ENCODE results near the gene C1orf50. TPM values are rescaled to one million over a fixed set of nuclear protein-coding genes. Genes with fewer than 3 reads are reported as not detected.

C1orf50 gene
- total RNA-seq, 4 donors from 2014 or later, result 2.8 to 14.7 (median 5.4) TPM

DNA sequence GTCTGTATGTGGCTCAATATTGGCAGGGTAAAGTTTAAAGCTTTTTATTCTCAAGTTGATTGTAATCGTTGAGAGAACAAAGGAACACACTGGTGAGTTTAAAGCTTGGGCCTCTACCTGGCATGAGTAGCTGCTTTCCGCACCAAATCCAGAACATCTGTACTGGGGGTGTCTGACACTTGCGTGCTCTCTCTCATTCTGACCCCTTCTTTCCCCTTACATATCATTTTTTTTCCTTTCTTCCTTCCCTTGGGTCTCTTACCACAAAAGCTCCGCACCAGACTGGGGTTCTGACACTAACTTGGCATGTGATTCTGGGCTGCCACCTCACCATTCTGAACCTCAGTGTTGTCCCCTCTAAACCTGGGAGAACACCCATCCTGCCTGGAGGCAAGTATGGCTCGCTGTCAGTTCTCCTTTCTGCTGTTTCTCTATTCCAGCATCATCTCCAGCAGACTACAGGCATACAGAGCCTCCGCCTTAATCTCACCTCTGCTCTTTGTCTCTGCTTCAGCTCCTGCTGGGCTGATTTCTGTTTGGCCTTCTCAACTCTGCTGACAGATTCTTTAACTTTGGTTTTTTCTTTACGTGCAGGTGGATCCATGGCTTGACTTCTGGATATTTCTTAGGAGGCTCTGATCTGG, 49.0 kb downstream of the C1orf50 start:
- TF ChIP-seq POLR2A (IDR thresholded peaks at IDR 0.05), result no peak
- TF ChIP-seq, protein P1, sequence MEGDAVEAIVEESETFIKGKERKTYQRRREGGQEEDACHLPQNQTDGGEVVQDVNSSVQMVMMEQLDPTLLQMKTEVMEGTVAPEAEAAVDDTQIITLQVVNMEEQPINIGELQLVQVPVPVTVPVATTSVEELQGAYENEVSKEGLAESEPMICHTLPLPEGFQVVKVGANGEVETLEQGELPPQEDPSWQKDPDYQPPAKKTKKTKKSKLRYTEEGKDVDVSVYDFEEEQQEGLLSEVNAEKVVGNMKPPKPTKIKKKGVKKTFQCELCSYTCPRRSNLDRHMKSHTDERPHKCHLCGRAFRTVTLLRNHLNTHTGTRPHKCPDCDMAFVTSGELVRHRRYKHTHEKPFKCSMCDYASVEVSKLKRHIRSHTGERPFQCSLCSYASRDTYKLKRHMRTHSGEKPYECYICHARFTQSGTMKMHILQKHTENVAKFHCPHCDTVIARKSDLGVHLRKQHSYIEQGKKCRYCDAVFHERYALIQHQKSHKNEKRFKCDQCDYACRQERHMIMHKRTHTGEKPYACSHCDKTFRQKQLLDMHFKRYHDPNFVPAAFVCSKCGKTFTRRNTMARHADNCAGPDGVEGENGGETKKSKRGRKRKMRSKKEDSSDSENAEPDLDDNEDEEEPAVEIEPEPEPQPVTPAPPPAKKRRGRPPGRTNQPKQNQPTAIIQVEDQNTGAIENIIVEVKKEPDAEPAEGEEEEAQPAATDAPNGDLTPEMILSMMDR (IDR thresholded peaks at IDR 0.05 in 4 of 5, conservative IDR thresholded peaks at IDR 0.05 in 1 of 5), result no peak
- in situ Hi-C loops (cut with MboI; ENCODE audit: low sequenced_read_pairs in 4 of 4), result no loop called here
- Histone ChIP-seq H3K27ac (peak overlapping the region; percentile 88 to 100 (median 96)), H3K9me3 (no peaks in the 10 kb centered on the region), H3K4me3 (peak overlapping the region; percentile 65 to 95 (median 76)), H3K36me3 (no peaks in the 10 kb centered on the region), H3K27me3 (no peaks in the 10 kb centered on the region), H3K4me1 (peaks cover 0 to 20% of the 10 kb centered on the region in 2 donors)
- no peak for DNase-seq
- ATAC-seq, result peak; percentile 0 to 8
- intact Hi-C loops (cut with DNase I; ENCODE audit: low total_unique reads), result loop anchor here (2.0 to 10.0 kb wide), 2 partner anchors 109 to 353 kb away; partner anchors contain the start of gene CCDC30

DNA sequence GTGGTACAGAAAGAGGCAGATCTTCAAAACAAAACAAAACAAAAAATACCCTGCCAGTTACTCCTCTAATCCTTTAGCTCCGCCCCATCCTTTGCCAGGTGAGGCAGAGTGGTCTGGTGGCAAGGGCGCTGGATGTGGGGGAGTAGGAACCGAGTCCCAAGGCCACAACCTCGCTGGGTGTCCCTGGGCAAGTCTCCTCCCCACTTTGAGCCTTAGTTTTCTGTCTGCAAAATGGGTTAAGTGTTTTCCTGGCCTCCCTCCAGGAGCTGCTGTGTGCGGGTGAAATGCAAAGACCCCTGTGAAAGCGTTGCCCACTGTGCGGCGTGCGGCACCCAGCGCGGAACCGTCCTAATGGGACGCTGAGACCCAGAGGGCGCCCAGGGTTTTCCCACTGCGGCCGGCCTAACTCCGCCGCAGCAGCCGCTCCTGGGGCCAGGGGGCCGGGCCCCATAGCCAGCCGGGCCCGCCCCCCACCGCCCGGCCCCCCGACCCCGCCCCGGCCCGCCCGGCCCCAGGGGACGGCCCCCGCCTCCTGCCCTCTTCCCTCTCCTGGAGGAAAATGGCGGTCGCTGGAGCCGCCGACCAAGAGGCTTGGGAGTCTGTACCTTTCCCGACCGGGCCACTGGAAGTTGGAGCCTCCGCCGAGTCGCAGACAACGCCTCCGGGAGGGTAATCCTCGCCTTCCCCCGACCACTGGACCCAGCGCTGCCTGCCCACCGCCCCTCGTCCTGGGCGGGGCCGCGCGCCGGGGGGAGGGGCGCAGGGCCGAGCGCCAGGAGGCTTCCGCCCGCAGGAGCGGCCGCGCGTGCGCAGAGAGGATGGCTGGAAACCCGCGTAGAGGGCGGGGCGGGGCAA, 49.8 kb downstream of the C1orf50 start, which contains the start of the genes ERMAP and SVBP:
ERMAP (plus strand) TSS at position 538 of the 855 bp plus-strand sequence. CDS start 13,327 bp downstream, outside the sequence.
SVBP (minus strand) TSS at position 813 of the 855 bp plus-strand sequence. CDS start 853 bp downstream, outside the sequence.
- TF ChIP-seq, protein P1 (IDR thresholded peaks at IDR 0.05 in 4 of 5, conservative IDR thresholded peaks at IDR 0.05 in 1 of 5), result no peak
- TF ChIP-seq POLR2A (IDR thresholded peaks at IDR 0.05), result no peak

DNA sequence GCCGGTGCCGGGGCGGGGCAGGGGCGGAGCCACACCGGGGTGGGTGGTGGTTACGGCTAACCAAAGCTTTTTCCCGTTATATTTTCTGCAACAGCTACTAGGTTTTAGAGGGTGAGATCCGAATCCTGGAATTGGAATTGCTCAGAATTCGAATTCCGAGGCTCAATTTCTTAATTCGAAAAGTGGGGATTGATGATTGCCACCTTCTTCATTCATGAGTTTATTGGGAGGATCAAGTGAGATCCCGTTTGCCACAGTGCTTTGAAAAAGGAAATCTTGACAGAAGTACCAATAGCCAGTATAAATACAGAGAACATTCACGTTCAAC, 50.4 kb downstream of the C1orf50 start:
- peak in 1 of 2 donors; percentile 12 for ATAC-seq
- Histone ChIP-seq H3K9me3 (no peaks in the 10 kb centered on the region), H3K27ac (peak overlapping the region; percentile 88 to 100 (median 96)), H3K27me3 (no peaks in the 10 kb centered on the region), H3K4me3 (peak overlapping the region; percentile 65 to 95 (median 76)), H3K4me1 (peaks cover 8 to 24% of the 10 kb centered on the region in 2 donors), H3K36me3 (no peaks in the 10 kb centered on the region)
- no peak for TF ChIP-seq POLR2A (IDR thresholded peaks at IDR 0.05)
- TF ChIP-seq, protein P1 (IDR thresholded peaks at IDR 0.05 in 4 of 5, conservative IDR thresholded peaks at IDR 0.05 in 1 of 5), result no peak
- DNase-seq, result no peak
- in situ Hi-C loops (cut with MboI; ENCODE audit: low sequenced_read_pairs in 4 of 4) (no loop called here), intact Hi-C loops (cut with DNase I; ENCODE audit: low total_unique reads) (loop anchor here (1.0 to 10.0 kb wide), 5 partner anchors 29 to 355 kb away; partner anchors contain the start of genes C1orf50, CCDC30, P3H1 and ZNF691)

More for the DNA sequence above, 49.8 kb downstream of the C1orf50 start, which contains the start of the genes ERMAP and SVBP:
- intact Hi-C loops (cut with DNase I; ENCODE audit: low total_unique reads) (loop anchor here (1.0 to 10.0 kb wide), 5 partner anchors 29 to 354 kb away; partner anchors contain the start of genes C1orf50, CCDC30, P3H1 and ZNF691), in situ Hi-C loops (cut with MboI; ENCODE audit: low sequenced_read_pairs in 4 of 4) (no loop called here)
- Histone ChIP-seq H3K9me3 (no peaks in the 10 kb centered on the region), H3K4me1 (peaks cover 2 to 20% of the 10 kb centered on the region in 2 donors), H3K4me3 (peak within 1 kb of the TSS; percentile 65 to 95 (median 76)), H3K27me3 (no peaks in the 10 kb centered on the region), H3K27ac (peak within 1 kb of the TSS; percentile 88 to 100 (median 96)), H3K36me3 (no peaks in the 10 kb centered on the region)
- ATAC-seq, result peak; percentile 97
- peak; percentile 84 to 87 for DNase-seq

DNA sequence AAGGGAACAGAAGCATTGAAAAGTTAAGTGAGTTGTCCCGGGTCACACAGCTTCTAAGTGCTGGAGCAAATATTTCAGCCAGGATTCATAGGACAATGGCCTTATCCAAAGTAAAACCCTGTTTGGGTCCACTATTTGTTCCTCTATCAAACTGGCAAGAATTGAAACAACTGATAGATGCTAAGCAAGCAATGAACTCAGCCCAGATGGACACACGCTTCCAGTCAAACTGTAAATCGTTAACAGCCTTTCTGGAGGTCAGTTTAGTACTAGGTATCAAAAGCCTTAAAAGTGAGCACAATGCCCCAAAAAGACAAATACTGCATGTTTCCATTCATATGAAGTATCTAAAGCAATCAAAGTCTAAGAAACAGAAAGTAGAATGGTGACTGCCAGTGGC, 50.9 kb downstream of the C1orf50 start:
- in situ Hi-C loops (cut with MboI; ENCODE audit: low sequenced_read_pairs in 4 of 4), result no loop called here
- no peak for DNase-seq
- Histone ChIP-seq H3K9me3 (no peaks in the 10 kb centered on the region), H3K4me3 (peak overlapping the region in 2 of 4 donors; percentile 65 to 95), H3K27me3 (no peaks in the 10 kb centered on the region), H3K4me1 (peaks cover 10 to 30% of the 10 kb centered on the region in 2 donors), H3K36me3 (no peaks in the 10 kb centered on the region), H3K27ac (no peak overlapping the region)
- intact Hi-C loops (cut with DNase I; ENCODE audit: low total_unique reads), result loop anchor here (1.0 to 10.0 kb wide), 5 partner anchors 28 to 355 kb away; partner anchors contain the start of genes C1orf50, CCDC30, P3H1 and ZNF691
- ATAC-seq, result no peak
- TF ChIP-seq, protein P1 (IDR thresholded peaks at IDR 0.05 in 4 of 5, conservative IDR thresholded peaks at IDR 0.05 in 1 of 5), result no peak
- no peak for TF ChIP-seq POLR2A (IDR thresholded peaks at IDR 0.05)
